Gastroesophageal sphincter (tissue), 4 donors: ENCODE measurements around the gene PSMD8. TPM values are rescaled to one million over a fixed set of nuclear protein-coding genes. Genes with fewer than 3 reads are reported as not detected.
"Not testable (repeated sequence)": the region's sequence is repeated elsewhere in the genome, so short reads cannot be mapped to it uniquely, and the experiment has no call there.

Experiments
- ATAC-seq: fragments of 150-250 bp; one replicate; pipeline ENCODE4 v1.9.1; 2016; ENCODE audit warnings: mild to moderate bottlenecking, moderate library complexity
- H3K27ac ChIP-seq, 4 donors: fragments of 200-600 bp; sonication (generic) in 3 of 4; 1 replicate in 3 of 4; 2 replicates in 1 of 4; pipeline ENCODE4 v1.5.1; 2016 to 2019
- H3K27me3 ChIP-seq: fragments of 200-600 bp; sonication (generic); one replicate; pipeline ENCODE4 v1.5.1; 2019
- H3K36me3 ChIP-seq, 2 donors: fragments of 200-600 bp; sonication (generic); one replicate each; pipeline ENCODE4 v1.5.1; 2019; ENCODE audit warnings: control low read depth in 1 of 2
- H3K4me1 ChIP-seq, 3 donors: fragments of 200-600 bp; sonication (generic); 1 replicate in 2 of 3; 2 replicates in 1 of 3; pipeline ENCODE4 v1.5.1; 2016 to 2019; ENCODE audit warnings: control low read depth in 2 of 3
- H3K4me3 ChIP-seq, 2 donors: fragments of 200-600 bp; sonication (generic); one replicate each; pipeline ENCODE4 v1.5.1; 2019; ENCODE audit warnings: mild to moderate bottlenecking in 1 of 2, moderate library complexity in 1 of 2
- H3K9me3 ChIP-seq, 3 donors: fragments of 200-600 bp; sonication (generic); one replicate each; pipeline ENCODE4 v1.5.1; 2017 to 2019; ENCODE audit warnings: control low read depth in 2 of 3
- CTCF ChIP-seq, 4 experiments: fragments of 200-600 bp in 2 of 4; fragments of 450-650 bp in 2 of 4; sonication (generic) in 1 of 4; IDR thresholded peaks; one replicate each; pipeline ENCODE4 v1.5.1; 2017 to 2019; ENCODE audit warnings: antibody characterized with exemption in 4 of 4, mild to moderate bottlenecking in 2 of 4, moderate library complexity in 2 of 4
- EP300 ChIP-seq: sonication (generic); formaldehyde crosslinking; IDR thresholded peaks from one replicate; pipeline ENCODE4 v1.6.1; 2017; ENCODE audit warnings: antibody characterized with exemption, mild to moderate bottlenecking
- POLR2A ChIP-seq, 2 donors: fragments of 450-650 bp; IDR thresholded peaks; one replicate each; pipeline ENCODE4 v1.6.1; 2017; ENCODE audit warnings: antibody characterized with exemption in 2 of 2, mild to moderate bottlenecking in 2 of 2, moderate library complexity in 1 of 2
- POLR2AphosphoS5 ChIP-seq: sonication (generic); formaldehyde crosslinking; IDR thresholded peaks from one replicate; pipeline ENCODE4 v1.6.1; 2017; ENCODE audit warnings: antibody characterized with exemption
- WGBS, 2 donors: methylation state at CpG; one replicate each; pipeline ENCODE4 v1.1.5; 2018; ENCODE audit warnings: low coverage in 1 of 2; 5-methylcytosine and 5-hydroxymethylcytosine counted together
- total RNA-seq, 4 donors: library from RNA; depleted of rRNA; stranded (reverse); fragments of >200 nt; gene quantifications; one replicate each; pipeline ENCODE4 v1.1.0, GENCODE V29; 2016

Gene PSMD8
- total RNA-seq, 4 donors from 2014 or later: 161 to 208 (median 171) TPM

GRCh38 chr19:38405276-38405675, 30.9 kb downstream of the PSMD8 start:
- Histone ChIP-seq H3K36me3 (peaks cover 0 to 45% of the 10 kb centered on the region in 2 donors), H3K9me3 (no peaks in the 10 kb centered on the region), H3K4me1 (peaks cover 0 to 18% (median 7%) of the 10 kb centered on the region in 3 donors), H3K27me3 (peaks cover 9% of the 10 kb centered on the region), H3K4me3 (no peak overlapping the region), H3K27ac (no peak overlapping the region)
- TF ChIP-seq POLR2AphosphoS5 (no peak), CTCF (IDR thresholded peaks at IDR 0.05) (no peak), EP300 (no peak)
- WGBS, 2 donors: 100% methylated on average over 5 of the region's 8 CpGs; no CpG with 5 or more reads in 1 of the 2 donors
- no peak for ATAC-seq

- ATAC-seq: no peak
- H3K36me3 ChIP-seq: peaks cover 0 to 42% of the 10 kb centered on the region in 2 donors
- no peak overlapping the region for H3K27ac ChIP-seq
- TF ChIP-seq POLR2A (IDR thresholded peaks at IDR 0.05) (no peak), CTCF (IDR thresholded peaks at IDR 0.05) (no peak)
- WGBS, 2 donors: 31 to 37% methylated on average over 7 of the region's 7 CpGs
- no peaks in the 10 kb centered on the region for H3K4me1 ChIP-seq
- no peak overlapping the region for H3K4me3 ChIP-seq
- H3K9me3 ChIP-seq: no peaks in the 10 kb centered on the region
- peaks cover 23% of the 10 kb centered on the region for H3K27me3 ChIP-seq
These were observed 35.3 kb downstream of the PSMD8 start for GRCh38 chr19:38409631-38410133.

GRCh38 chr19:38410407-38410806, 36.0 kb downstream of the PSMD8 start:
- H3K27me3 ChIP-seq: peaks cover 27% of the 10 kb centered on the region
- not testable (repeated sequence) for H3K4me3 ChIP-seq, H3K27ac ChIP-seq, ATAC-seq, H3K4me1 ChIP-seq, H3K9me3 ChIP-seq
- 80 to 93% methylated on average over 6 of the region's 6 CpGs for WGBS, 2 donors
- H3K36me3 ChIP-seq: peaks cover 0 to 34% of the 10 kb centered on the region in 2 donors

DNA sequence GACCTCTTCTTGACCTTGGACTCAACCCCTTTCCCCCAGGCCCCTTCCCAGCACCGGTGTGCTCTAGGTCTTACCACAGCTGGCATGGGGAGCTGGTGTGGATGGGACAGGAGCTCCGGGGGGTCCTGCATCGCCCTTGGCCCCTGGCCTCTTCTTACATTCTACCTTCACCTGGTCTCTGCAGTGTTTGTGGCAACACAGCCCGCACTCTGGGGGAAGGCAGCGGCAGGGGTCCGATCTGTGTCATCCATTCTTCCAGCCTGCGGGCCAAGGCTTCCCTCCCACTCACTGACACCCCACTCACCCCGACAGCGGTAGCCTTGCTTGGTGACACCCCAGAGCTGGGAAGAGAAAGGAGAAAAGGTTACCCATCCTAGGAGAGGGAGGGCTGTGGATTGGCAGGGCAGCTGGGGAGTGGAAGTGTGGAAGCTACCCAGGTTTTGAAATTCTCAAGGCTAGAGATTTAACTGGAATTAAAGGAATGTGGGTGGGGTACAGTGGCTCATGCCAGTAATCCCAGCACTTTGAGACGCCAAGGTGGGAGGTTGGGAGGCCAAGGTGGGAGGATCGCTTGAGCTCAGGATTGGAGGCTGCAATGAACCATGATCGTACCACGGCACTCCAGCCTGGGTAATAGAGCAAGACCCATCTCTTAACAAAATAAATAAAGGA, 36.8 kb downstream of the PSMD8 start:
- Histone ChIP-seq H3K9me3 (no peaks in the 10 kb centered on the region), H3K27ac (no peak overlapping the region), H3K27me3 (peaks cover 32% of the 10 kb centered on the region), H3K4me1 (no peaks in the 10 kb centered on the region), H3K4me3 (no peak overlapping the region), H3K36me3 (peaks cover 0 to 27% of the 10 kb centered on the region in 2 donors)
- no peak for TF ChIP-seq POLR2AphosphoS5
- TF ChIP-seq POLR2A (IDR thresholded peaks at IDR 0.05): no peak
- TF ChIP-seq EP300: no peak
- TF ChIP-seq CTCF (IDR thresholded peaks at IDR 0.05): no peak
- 64 to 78% methylated on average over 2 to 4 of the region's 13 CpGs for WGBS, 2 donors
- no peak for ATAC-seq

DNA sequence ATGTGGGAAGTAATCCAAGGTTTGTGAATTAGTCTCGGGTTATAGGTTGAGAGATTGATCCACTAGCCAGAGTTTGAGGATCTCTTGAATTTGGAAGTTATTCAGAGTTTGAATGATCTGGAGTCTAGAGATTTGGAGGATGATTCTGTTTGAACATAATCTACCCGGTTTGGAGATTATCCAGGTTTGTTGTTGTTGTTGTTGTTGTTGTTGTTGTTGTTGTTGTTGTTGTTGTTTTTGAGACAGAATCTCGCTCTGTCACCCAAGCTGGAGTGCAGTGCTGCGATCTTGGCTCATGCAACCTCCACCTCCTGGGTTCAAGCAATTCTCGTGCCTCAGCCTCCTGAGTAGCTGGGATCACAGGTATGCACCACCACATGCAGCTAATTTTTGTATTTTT, 37.5 kb downstream of the PSMD8 start:
- ATAC-seq, H3K4me1 ChIP-seq, H3K27ac ChIP-seq, H3K9me3 ChIP-seq, H3K4me3 ChIP-seq: not testable (repeated sequence)
- 82 to 92% methylated on average over 2 to 3 of the region's 5 CpGs for WGBS, 2 donors
- H3K36me3 ChIP-seq: peaks cover 0 to 19% of the 10 kb centered on the region in 2 donors
- H3K27me3 ChIP-seq: peaks cover 35% of the 10 kb centered on the region

DNA sequence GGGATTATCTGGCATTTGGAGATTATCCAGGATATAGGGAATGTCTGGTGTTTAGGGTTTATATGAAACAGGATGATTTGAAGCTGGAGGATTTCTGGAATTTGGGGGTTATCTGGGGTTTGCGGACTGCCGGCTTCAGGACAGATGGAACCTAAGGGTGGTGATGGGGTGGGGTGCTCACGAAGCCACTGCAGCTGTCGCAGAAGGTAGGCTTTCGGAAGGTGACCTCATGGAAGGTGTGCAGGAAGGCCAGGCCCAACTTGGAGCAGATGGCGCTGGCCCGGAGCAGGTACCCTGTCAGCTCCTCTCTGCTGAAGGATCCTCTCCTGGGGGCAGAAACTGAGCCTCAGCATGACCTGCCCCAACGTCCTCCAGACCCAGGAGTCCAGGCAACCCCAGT, 38.1 kb downstream of the PSMD8 start:
- Histone ChIP-seq H3K9me3 (no peaks in the 10 kb centered on the region), H3K4me1 (peaks cover 0 to 1% (median 0%) of the 10 kb centered on the region in 3 donors), H3K27me3 (peaks cover 41% of the 10 kb centered on the region), H3K4me3 (no peak overlapping the region), H3K27ac (no peak overlapping the region), H3K36me3 (peaks cover 0 to 13% of the 10 kb centered on the region in 2 donors)
- ATAC-seq: no peak
- 89 to 90% methylated on average over 5 to 8 of the region's 8 CpGs for WGBS, 2 donors
- TF ChIP-seq POLR2AphosphoS5 (no peak), POLR2A (IDR thresholded peaks at IDR 0.05) (no peak), CTCF (IDR thresholded peaks at IDR 0.05) (no peak), EP300 (no peak)
